Raji (cell line): ENCODE data around the gene ATPAF2.

Source experiments
- POLR2A ChIP-seq: IDR thresholded peaks from 2 replicates; pipeline ENCODE4 v1.6.1; 2011; ENCODE audit warnings: low read depth, low read length, control low read depth; ENCODE audit not compliant: insufficient read depth

The ATPAF2 gene

GRCh38 chr17:18000030-18000408 is 38.9 kb downstream of the ATPAF2 start:
- TF ChIP-seq POLR2A, result no peak

GRCh38 chr17:17999364-18000029 is 39.5 kb downstream of the ATPAF2 start:
- TF ChIP-seq POLR2A, result no peak

- no peak for TF ChIP-seq POLR2A
Observed at GRCh38 chr17:17998934-17999333, 40.0 kb downstream of the ATPAF2 start.

GRCh38 chr17:17994271-17995069 is 44.5 kb downstream of the ATPAF2 start:
- no peak for TF ChIP-seq POLR2A

GRCh38 chr17:17993852-17994251 is 45.1 kb downstream of the ATPAF2 start:
- no peak for TF ChIP-seq POLR2A

- no peak for TF ChIP-seq POLR2A
Observed at GRCh38 chr17:17993366-17993765, 45.6 kb downstream of the ATPAF2 start.

GRCh38 chr17:17990282-17990681 is 48.7 kb downstream of the ATPAF2 start:
- TF ChIP-seq POLR2A, result no peak

GRCh38 chr17:17989618-17990017 is 49.4 kb downstream of the ATPAF2 start:
- no peak for TF ChIP-seq POLR2A

- no peak for TF ChIP-seq POLR2A
Observed at GRCh38 chr17:17989081-17989480, 49.9 kb downstream of the ATPAF2 start.

GRCh38 chr17:17988427-17988945 is 50.5 kb downstream of the ATPAF2 start:
- no peak for TF ChIP-seq POLR2A

GRCh38 chr17:17987901-17988300 is 51.1 kb downstream of the ATPAF2 start:
- no peak for TF ChIP-seq POLR2A

GRCh38 chr17:17987187-17987896 is 51.6 kb downstream of the ATPAF2 start:
- TF ChIP-seq POLR2A, result no peak

GRCh38 chr17:17985555-17985954 is 53.4 kb downstream of the ATPAF2 start:
- no peak for TF ChIP-seq POLR2A

- no peak for TF ChIP-seq POLR2A
Observed at GRCh38 chr17:17985153-17985552, 53.8 kb downstream of the ATPAF2 start.

- no peak for TF ChIP-seq POLR2A
Observed at GRCh38 chr17:17983776-17984175, 55.2 kb downstream of the ATPAF2 start.

- no peak for TF ChIP-seq POLR2A
Observed at GRCh38 chr17:17983376-17983775, 55.6 kb downstream of the ATPAF2 start.
